ENCODE data around the gene SIRT5. TPM values are rescaled to one million over a fixed set of nuclear protein-coding genes. Genes with fewer than 3 reads are reported as not detected.

Gene SIRT5
- total RNA-seq, 1 experiment from 2014 or later: 10.9 TPM

DNA sequence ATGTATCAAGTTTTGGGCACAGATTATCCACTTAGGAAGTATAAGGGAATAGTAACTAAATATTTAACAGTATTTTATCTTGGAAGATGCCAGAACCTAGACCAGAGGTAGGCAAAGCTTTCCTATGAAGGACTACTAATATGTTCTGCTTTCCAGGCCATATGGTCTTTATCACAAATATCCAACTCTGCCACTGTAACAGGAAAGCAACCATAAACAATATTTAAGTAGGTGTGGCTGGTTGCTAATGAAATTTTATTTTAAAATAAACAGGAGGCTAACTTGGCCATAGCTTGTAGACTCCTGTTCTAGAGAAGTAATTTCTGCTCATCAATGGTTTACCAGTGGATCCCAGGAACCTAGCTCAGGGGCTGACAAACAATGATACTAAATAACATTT, 80.1 kb downstream of the SIRT5 start:
- ATAC-seq (no peak), DNase-seq (no peak)
- Histone ChIP-seq H3K9ac (ENCODE audit: low read length) (no peak overlapping the region), H3K79me2 (ENCODE audit: low read length) (peaks cover 19% of the 10 kb centered on the region), H3K4me3 (ENCODE audit: low read length) (no peak overlapping the region), H3K9me2 (replicated peaks; ENCODE audit: low read length) (no peaks in the 10 kb centered on the region), H3K36me3 (ENCODE audit: low read depth, low read length) (no peaks in the 10 kb centered on the region), H4K20me1 (ENCODE audit: low read length) (no peaks in the 10 kb centered on the region), H2AFZ (ENCODE audit: low read length) (no peak overlapping the region), H3K27ac (ENCODE audit: low read length) (no peak overlapping the region), H3F3A (ENCODE audit: low read length, unreplicated experiment) (no peaks in the 10 kb centered on the region), H3K9me3 (ENCODE audit: low read length) (no peaks in the 10 kb centered on the region), H3K4me1 (ENCODE audit: insufficient read depth, low read length) (peaks cover 9% of the 10 kb centered on the region; the same call in 1 of the 2 replicates), H3K27me3 (ENCODE audit: low read length) (no peaks in the 10 kb centered on the region), H3K4me2 (ENCODE audit: low read length) (no peak overlapping the region)
- TF ChIP-seq, protein P1, sequence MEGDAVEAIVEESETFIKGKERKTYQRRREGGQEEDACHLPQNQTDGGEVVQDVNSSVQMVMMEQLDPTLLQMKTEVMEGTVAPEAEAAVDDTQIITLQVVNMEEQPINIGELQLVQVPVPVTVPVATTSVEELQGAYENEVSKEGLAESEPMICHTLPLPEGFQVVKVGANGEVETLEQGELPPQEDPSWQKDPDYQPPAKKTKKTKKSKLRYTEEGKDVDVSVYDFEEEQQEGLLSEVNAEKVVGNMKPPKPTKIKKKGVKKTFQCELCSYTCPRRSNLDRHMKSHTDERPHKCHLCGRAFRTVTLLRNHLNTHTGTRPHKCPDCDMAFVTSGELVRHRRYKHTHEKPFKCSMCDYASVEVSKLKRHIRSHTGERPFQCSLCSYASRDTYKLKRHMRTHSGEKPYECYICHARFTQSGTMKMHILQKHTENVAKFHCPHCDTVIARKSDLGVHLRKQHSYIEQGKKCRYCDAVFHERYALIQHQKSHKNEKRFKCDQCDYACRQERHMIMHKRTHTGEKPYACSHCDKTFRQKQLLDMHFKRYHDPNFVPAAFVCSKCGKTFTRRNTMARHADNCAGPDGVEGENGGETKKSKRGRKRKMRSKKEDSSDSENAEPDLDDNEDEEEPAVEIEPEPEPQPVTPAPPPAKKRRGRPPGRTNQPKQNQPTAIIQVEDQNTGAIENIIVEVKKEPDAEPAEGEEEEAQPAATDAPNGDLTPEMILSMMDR (conservative IDR thresholded peaks at IDR 0.05; ENCODE audit: low read depth, low read length): no peak
- TF ChIP-seq EZH2phosphoT487 (IDR thresholded peaks at IDR 0.05; ENCODE audit: borderline replicate concordance, low read length): no peak
- TF ChIP-seq EZH2 (IDR thresholded peaks at IDR 0.05; ENCODE audit: low read length, unreplicated experiment): no peak
- BruUV-seq (replicated peaks): no TSS peak
- intact Hi-C loops (cut with micrococcal nuclease): no loop called here
- CTCF ChIA-PET: no interaction called here
- POLR2A ChIA-PET (ENCODE audit: unreplicated experiment): no interaction called here

DNA sequence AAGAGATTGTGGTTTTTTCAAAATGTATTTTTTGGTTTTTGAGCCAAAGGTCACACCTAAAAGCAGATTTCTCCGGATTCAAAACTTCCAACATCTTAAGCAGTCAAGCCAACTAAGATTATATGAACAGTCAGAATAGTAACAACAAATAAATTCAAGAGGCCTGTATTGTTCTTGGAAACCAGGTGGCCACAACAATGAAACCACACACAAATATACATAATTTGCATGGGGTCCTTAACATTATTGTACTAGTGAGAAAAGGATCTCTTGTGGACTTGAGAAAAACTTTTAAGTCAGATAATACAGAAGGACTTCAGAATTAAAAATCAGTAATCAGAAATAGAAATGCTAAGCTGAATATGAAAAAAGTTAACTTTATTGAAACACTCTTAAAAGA, 81.3 kb downstream of the SIRT5 start:
- peaks cover 8% of the 10 kb centered on the region; the same call in 1 of the 2 replicates for H4K20me1 ChIP-seq (ENCODE audit: low read length)
- DNase-seq: no peak
- BruUV-seq (replicated peaks): no TSS peak

DNA sequence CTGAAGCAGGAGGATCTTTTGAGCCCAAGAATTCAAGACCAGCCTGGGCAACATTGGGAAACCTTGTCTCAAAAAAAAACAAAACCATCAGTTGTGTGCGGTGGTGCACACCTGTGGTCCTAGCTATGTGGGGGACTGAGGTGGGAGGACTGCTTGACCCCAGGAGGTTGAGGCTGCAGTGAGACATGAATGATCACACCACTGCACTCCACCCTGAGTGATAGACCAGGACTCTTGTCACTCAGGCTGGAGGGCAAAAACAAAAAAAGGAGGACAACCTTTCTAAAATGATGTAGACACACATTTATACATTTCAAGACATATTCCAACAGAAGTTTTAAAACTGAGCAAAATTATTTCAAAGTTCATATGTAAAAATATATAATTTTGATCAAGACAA, 85.9 kb downstream of the SIRT5 start:
- H3K9ac ChIP-seq (ENCODE audit: low read length): no peak overlapping the region
- no peak for DNase-seq
- H3K4me2 ChIP-seq (ENCODE audit: low read length): no peak overlapping the region
- H2AFZ ChIP-seq (ENCODE audit: low read length): no peak overlapping the region
- ChIA-PET CTCF (no interaction called here), POLR2A (ENCODE audit: unreplicated experiment) (no interaction called here)
- H3K4me3 ChIP-seq (ENCODE audit: low read length): no peak overlapping the region
- no peaks in the 10 kb centered on the region for H3F3A ChIP-seq (ENCODE audit: low read length, unreplicated experiment)
- intact Hi-C loops (cut with micrococcal nuclease): loop anchor here (5.0 kb wide), 1 partner anchor 37 kb away; no protein-coding TSS in a partner anchor
- TF ChIP-seq EZH2 (IDR thresholded peaks at IDR 0.05; ENCODE audit: low read length, unreplicated experiment): no peak
- H3K9me2 ChIP-seq (replicated peaks; ENCODE audit: low read length): no peaks in the 10 kb centered on the region
- no peaks in the 10 kb centered on the region for H3K4me1 ChIP-seq (ENCODE audit: insufficient read depth, low read length)
- H3K79me2 ChIP-seq (ENCODE audit: low read length): peaks cover 71% of the 10 kb centered on the region
- H3K27me3 ChIP-seq (ENCODE audit: low read length): no peaks in the 10 kb centered on the region
- H3K9me3 ChIP-seq (ENCODE audit: low read length): no peaks in the 10 kb centered on the region
- no peak for ATAC-seq
- H3K36me3 ChIP-seq (ENCODE audit: low read depth, low read length): no peaks in the 10 kb centered on the region
- no TSS peak for BruUV-seq (replicated peaks)
- peaks cover 8% of the 10 kb centered on the region; the same call in 1 of the 2 replicates for H4K20me1 ChIP-seq (ENCODE audit: low read length)
- no peak overlapping the region for H3K27ac ChIP-seq (ENCODE audit: low read length)

More for the DNA sequence above, 81.3 kb downstream of the SIRT5 start:
- H3K4me1 ChIP-seq (ENCODE audit: insufficient read depth, low read length): peaks cover 9% of the 10 kb centered on the region; the same call in 1 of the 2 replicates
- intact Hi-C loops (cut with micrococcal nuclease): no loop called here
- H3K4me2 ChIP-seq (ENCODE audit: low read length): no peak overlapping the region
- H3K4me3 ChIP-seq (ENCODE audit: low read length): no peak overlapping the region
- no peak overlapping the region for H3K9ac ChIP-seq (ENCODE audit: low read length)
- no peak overlapping the region for H2AFZ ChIP-seq (ENCODE audit: low read length)
- no peaks in the 10 kb centered on the region for H3K36me3 ChIP-seq (ENCODE audit: low read depth, low read length)
- TF ChIP-seq EZH2phosphoT487 (IDR thresholded peaks at IDR 0.05; ENCODE audit: borderline replicate concordance, low read length) (no peak), EZH2 (IDR thresholded peaks at IDR 0.05; ENCODE audit: low read length, unreplicated experiment) (no peak)
- TF ChIP-seq, protein P1 (conservative IDR thresholded peaks at IDR 0.05; ENCODE audit: low read depth, low read length): no peak
- no peaks in the 10 kb centered on the region for H3K9me2 ChIP-seq (replicated peaks; ENCODE audit: low read length)
- ChIA-PET POLR2A (ENCODE audit: unreplicated experiment) (no interaction called here), CTCF (no interaction called here)
- no peaks in the 10 kb centered on the region for H3K27me3 ChIP-seq (ENCODE audit: low read length)
- H3K79me2 ChIP-seq (ENCODE audit: low read length): peaks cover 31% of the 10 kb centered on the region
- no peaks in the 10 kb centered on the region for H3K9me3 ChIP-seq (ENCODE audit: low read length)
- no peaks in the 10 kb centered on the region for H3F3A ChIP-seq (ENCODE audit: low read length, unreplicated experiment)
- H3K27ac ChIP-seq (ENCODE audit: low read length): no peak overlapping the region
- ATAC-seq: no peak

All from PC-3 (cell line).